GM19452 (cell line): ENCODE data around the gene STK25.

Experiments
- ATAC-seq: cut with Tn5 transposase; IDR thresholded peaks from one replicate; pipeline ENCODE4 v1.9.1; 2021; ENCODE audit not compliant: unreplicated experiment

The STK25 gene

GRCh38 chr2:241496003-241496707 lies 12.2 kb downstream of the STK25 start:
- ATAC-seq: no peak

GRCh38 chr2:241495172-241496002 lies 13.0 kb downstream of the STK25 start:
- no peak for ATAC-seq

- ATAC-seq: no peak
Measured at GRCh38 chr2:241494311-241494908, 14.0 kb downstream of the STK25 start.

GRCh38 chr2:241493092-241493491 lies 15.3 kb downstream of the STK25 start:
- no peak for ATAC-seq

GRCh38 chr2:241492174-241492565 lies 16.2 kb downstream of the STK25 start:
- ATAC-seq: no peak

- no peak for ATAC-seq
Measured at GRCh38 chr2:241491549-241492173, 16.7 kb downstream of the STK25 start.

GRCh38 chr2:241490825-241491506 lies 17.4 kb downstream of the STK25 start:
- no peak for ATAC-seq

- no peak for ATAC-seq
Measured at GRCh38 chr2:241489733-241490680, 18.4 kb downstream of the STK25 start.

- ATAC-seq: no peak
Measured at GRCh38 chr2:241489088-241489487, 19.3 kb downstream of the STK25 start.

- no peak for ATAC-seq
Measured at GRCh38 chr2:241485172-241485911, 23.0 kb downstream of the STK25 start.

- no peak for ATAC-seq
Measured at GRCh38 chr2:241483305-241483704, 25.1 kb downstream of the STK25 start.

GRCh38 chr2:241482126-241482955 lies 26.0 kb downstream of the STK25 start:
- ATAC-seq: no peak

GRCh38 chr2:241481687-241482086 lies 26.7 kb downstream of the STK25 start:
- no peak for ATAC-seq

- no peak for ATAC-seq
Measured at GRCh38 chr2:241479026-241479898, 29.1 kb downstream of the STK25 start.

GRCh38 chr2:241478166-241478565 lies 30.2 kb downstream of the STK25 start:
- ATAC-seq: no peak

- no peak for ATAC-seq
Measured at GRCh38 chr2:241475267-241475666, 33.1 kb downstream of the STK25 start.

- ATAC-seq: no peak
Measured at GRCh38 chr2:241473399-241473798, 35.0 kb downstream of the STK25 start.
